ENCODE data around the gene RELA.

The RELA gene

DNA sequence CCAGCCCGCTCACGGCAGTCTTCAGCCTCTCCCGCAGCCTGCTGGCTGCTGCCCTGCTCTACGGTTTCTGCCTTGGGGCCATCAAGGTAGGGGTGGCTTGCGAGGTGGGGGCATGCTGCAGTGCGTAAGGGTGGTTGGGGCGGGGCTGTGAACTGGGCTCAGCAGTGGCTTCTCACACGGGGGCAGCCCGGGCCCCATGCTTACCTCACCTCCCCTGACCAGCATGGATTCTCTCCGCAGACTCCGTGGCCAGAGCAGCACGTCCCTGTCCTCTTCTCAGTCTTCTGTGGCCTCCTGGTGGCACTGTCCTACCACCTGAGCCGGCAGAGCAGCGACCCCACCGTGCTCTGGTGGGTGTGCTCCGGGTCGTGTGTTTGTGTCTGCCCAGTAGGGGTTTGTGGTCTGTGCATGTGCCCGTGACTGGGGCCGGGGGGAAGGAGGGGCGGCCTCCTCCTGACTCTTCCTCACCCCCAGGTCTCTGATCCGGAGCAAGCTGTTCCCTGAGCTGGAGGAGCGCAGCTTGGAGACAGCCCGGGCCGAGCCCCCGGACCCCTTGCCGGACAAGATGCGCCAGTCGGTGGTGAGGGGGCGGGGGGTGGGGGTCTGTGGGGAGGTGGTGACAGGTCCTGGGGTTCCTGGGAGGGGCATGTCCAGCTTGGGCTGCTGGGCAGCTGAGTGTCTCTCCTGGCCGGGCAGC is 37.6 kb downstream of the RELA start:
- Histone ChIP-seq H3K9ac (ENCODE audit: insufficient read length, low read depth) (no peak overlapping the region), H3K36me3 (ENCODE audit: insufficient read depth, insufficient read length, low read length) (peaks cover 96% of the 10 kb centered on the region)

DNA sequence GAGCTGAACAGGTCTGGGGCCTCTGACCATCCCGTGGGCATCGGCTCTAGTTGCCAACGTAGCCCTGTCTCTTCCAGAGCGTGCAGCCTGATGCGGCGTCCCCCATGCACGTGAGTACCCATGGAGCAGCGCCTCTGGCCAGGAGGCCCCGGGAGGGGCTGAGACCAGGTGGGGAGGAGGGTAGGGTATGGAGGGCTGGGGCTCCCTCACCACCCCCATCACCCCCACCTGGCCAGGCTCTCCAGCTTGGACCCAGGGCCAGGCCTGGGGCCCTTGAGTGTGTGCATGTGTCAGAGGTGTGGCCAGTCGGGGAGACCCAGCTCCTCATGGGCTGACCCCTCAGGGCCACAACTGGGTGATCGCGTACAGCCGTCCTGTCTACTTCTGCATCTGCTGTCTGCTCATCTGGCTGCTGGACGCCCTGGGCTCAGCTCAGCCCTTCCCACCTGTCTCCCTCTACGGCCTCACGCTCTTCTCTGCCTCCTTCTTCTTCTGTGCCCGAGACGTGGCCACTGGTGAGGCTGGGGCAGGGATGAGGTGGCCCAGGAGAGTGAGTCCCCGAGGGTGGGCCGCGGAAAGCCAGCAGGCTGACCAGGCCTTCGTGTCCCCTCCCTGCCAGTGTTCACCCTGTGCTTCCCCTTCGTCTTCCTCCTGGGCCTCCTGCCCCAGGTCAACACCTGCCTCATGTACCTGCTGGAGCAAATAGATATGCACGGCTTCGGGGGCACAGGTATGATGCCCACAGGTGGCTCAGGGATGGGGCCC is 38.7 kb downstream of the RELA start:
- no peak for DNase-seq (ENCODE audit: low read depth, low spot score)
- Histone ChIP-seq H3K4me3 (ENCODE audit: insufficient read length, low read depth) (no peak overlapping the region), H3K9me3 (ENCODE audit: insufficient read depth, low read length) (no peaks in the 10 kb centered on the region), H3K4me1 (ENCODE audit: insufficient read depth, insufficient read length) (peaks cover 12% of the 10 kb centered on the region), H3K36me3 (ENCODE audit: insufficient read depth, insufficient read length, low read length) (peaks cover 96% of the 10 kb centered on the region), H3K9ac (ENCODE audit: insufficient read length, low read depth) (peak overlapping the region; percentile 38), H3K27me3 (ENCODE audit: insufficient read depth, insufficient read length) (no peaks in the 10 kb centered on the region)
- TF ChIP-seq YY1 (IDR thresholded peaks at IDR 0.05; ENCODE audit: insufficient read depth, insufficient read length) (no peak), SUZ12 (IDR thresholded peaks at IDR 0.05; ENCODE audit: extremely low read depth, insufficient read depth, insufficient read length) (no peak), ZNF274 (IDR thresholded peaks at IDR 0.05; ENCODE audit: low read depth, low read length) (no peak)

More for the DNA sequence above, 37.6 kb downstream of the RELA start:
- Histone ChIP-seq H3K9me3 (ENCODE audit: insufficient read depth, low read length) (no peaks in the 10 kb centered on the region), H3K4me1 (ENCODE audit: insufficient read depth, insufficient read length) (peaks cover 10% of the 10 kb centered on the region), H3K4me3 (ENCODE audit: insufficient read length, low read depth) (no peak overlapping the region), H3K27me3 (ENCODE audit: insufficient read depth, insufficient read length) (no peaks in the 10 kb centered on the region)
- no peak for DNase-seq (ENCODE audit: low read depth, low spot score)
- TF ChIP-seq ZNF274 (IDR thresholded peaks at IDR 0.05; ENCODE audit: low read depth, low read length): no peak
- no peak for TF ChIP-seq YY1 (IDR thresholded peaks at IDR 0.05; ENCODE audit: insufficient read depth, insufficient read length)
- TF ChIP-seq SUZ12 (IDR thresholded peaks at IDR 0.05; ENCODE audit: extremely low read depth, insufficient read depth, insufficient read length): no peak

DNA sequence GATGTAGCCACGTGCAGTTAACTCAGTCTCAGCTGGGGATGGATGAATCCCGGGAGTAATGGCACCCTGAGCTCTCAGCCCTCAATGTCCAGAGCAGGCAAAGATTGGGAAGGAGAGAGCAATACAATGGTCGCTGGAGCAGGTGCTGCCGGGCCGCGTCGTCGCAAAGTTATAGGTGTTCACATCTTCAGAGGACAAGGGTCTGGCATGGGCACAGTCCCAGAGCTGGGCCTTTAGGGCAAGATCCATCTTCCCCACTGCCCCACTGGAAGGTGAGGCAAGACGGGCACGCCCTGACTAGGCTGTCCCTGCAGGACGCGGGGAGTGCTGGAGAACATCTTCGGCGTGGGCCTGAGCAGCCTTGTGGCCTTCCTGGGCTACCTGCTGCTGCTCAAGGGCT is 39.5 kb downstream of the RELA start:
- TF ChIP-seq ZNF274 (IDR thresholded peaks at IDR 0.05; ENCODE audit: low read depth, low read length): no peak
- TF ChIP-seq YY1 (IDR thresholded peaks at IDR 0.05; ENCODE audit: insufficient read depth, insufficient read length): no peak
- no peak for TF ChIP-seq SUZ12 (IDR thresholded peaks at IDR 0.05; ENCODE audit: extremely low read depth, insufficient read depth, insufficient read length)
- Histone ChIP-seq H3K36me3 (ENCODE audit: insufficient read depth, insufficient read length, low read length) (peaks cover 97% of the 10 kb centered on the region), H3K4me3 (ENCODE audit: insufficient read length, low read depth) (no peak overlapping the region), H3K4me1 (ENCODE audit: insufficient read depth, insufficient read length) (peaks cover 12% of the 10 kb centered on the region), H3K27me3 (ENCODE audit: insufficient read depth, insufficient read length) (no peaks in the 10 kb centered on the region), H3K9me3 (ENCODE audit: insufficient read depth, low read length) (no peaks in the 10 kb centered on the region), H3K9ac (ENCODE audit: insufficient read length, low read depth) (no peak overlapping the region)
- DNase-seq (ENCODE audit: low read depth, low spot score): no peak

DNA sequence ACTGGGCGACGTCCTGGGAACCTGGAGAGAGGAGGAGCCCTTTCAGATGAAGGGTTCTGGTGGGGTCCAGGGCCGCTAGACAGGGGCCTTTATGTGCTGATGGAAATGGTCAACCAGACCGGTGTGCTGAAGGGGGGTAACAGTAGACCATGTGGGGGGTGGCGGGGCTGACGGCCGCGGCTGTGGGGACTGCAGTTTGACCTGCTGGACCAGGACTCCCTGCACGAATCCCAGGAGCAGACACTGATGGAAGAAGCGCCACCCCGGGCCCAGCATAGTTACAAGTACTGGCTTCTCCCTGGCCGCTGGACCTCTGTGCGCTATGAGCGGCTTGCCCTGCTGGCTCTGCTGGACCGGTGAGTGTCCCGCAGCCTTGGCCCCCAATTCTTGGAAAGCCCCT is 40.7 kb downstream of the RELA start:
- no peak for DNase-seq (ENCODE audit: low read depth, low spot score)
- Histone ChIP-seq H3K27me3 (ENCODE audit: insufficient read depth, insufficient read length) (no peaks in the 10 kb centered on the region), H3K9ac (ENCODE audit: insufficient read length, low read depth) (no peak overlapping the region), H3K4me3 (ENCODE audit: insufficient read length, low read depth) (no peak overlapping the region), H3K9me3 (ENCODE audit: insufficient read depth, low read length) (no peaks in the 10 kb centered on the region), H3K36me3 (ENCODE audit: insufficient read depth, insufficient read length, low read length) (peaks cover 97% of the 10 kb centered on the region), H3K4me1 (ENCODE audit: insufficient read depth, insufficient read length) (peaks cover 18% of the 10 kb centered on the region)
- no peak for TF ChIP-seq SUZ12 (IDR thresholded peaks at IDR 0.05; ENCODE audit: extremely low read depth, insufficient read depth, insufficient read length)
- TF ChIP-seq YY1 (IDR thresholded peaks at IDR 0.05; ENCODE audit: insufficient read depth, insufficient read length): no peak
- no peak for TF ChIP-seq ZNF274 (IDR thresholded peaks at IDR 0.05; ENCODE audit: low read depth, low read length)

DNA sequence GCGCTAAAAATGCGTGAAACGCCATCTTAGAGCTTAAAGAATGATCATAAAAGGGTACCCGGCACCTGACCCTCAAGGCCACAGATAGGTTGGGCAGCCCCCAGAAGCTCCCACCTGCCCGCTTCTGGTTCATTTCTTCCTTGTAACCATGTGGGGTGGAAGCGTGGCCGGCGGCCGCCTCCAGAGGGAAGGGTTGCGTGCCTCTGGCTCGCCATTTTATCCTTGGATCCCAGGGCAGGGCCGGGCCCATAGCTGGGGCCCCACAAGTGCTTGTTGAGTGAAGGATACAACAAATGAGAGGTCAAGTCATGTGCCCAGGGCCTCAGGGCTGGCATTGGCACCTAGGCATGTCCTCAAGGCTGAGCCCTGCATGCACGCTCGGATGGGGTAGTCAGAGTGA is 41.3 kb downstream of the RELA start:
- no peaks in the 10 kb centered on the region for H3K27me3 ChIP-seq (ENCODE audit: insufficient read depth, insufficient read length)
- peaks cover 96% of the 10 kb centered on the region for H3K36me3 ChIP-seq (ENCODE audit: insufficient read depth, insufficient read length, low read length)
- H3K9me3 ChIP-seq (ENCODE audit: insufficient read depth, low read length): no peaks in the 10 kb centered on the region
- DNase-seq (ENCODE audit: low read depth, low spot score): no peak
- no peak for TF ChIP-seq SUZ12 (IDR thresholded peaks at IDR 0.05; ENCODE audit: extremely low read depth, insufficient read depth, insufficient read length)
- no peak for TF ChIP-seq ZNF274 (IDR thresholded peaks at IDR 0.05; ENCODE audit: low read depth, low read length)
- no peak for TF ChIP-seq YY1 (IDR thresholded peaks at IDR 0.05; ENCODE audit: insufficient read depth, insufficient read length)
- peaks cover 21% of the 10 kb centered on the region for H3K4me1 ChIP-seq (ENCODE audit: insufficient read depth, insufficient read length)
- no peak overlapping the region for H3K9ac ChIP-seq (ENCODE audit: insufficient read length, low read depth)
- no peak overlapping the region for H3K4me3 ChIP-seq (ENCODE audit: insufficient read length, low read depth)

DNA sequence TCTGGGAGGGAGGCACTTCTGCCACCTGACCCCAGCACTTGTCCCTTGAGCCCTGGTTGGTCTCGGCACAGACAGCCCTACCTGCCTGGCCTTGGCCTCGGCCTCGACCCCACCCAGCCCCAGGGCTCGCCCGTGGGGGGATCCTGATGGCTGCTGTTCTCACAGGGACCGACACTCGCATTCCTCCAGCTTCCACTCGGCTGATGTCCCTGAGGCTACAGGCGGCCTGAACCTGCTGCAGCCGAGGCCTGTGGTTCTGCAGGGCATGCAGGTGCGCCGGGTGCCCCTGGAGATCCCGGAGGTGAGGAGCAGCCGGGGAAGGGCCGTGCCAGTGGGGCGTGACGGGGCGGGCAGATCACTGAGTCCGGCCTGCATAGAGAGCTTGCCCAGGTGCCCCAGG is 42.0 kb downstream of the RELA start:
- DNase-seq (ENCODE audit: low read depth, low spot score): no peak
- TF ChIP-seq SUZ12 (IDR thresholded peaks at IDR 0.05; ENCODE audit: extremely low read depth, insufficient read depth, insufficient read length) (no peak), YY1 (IDR thresholded peaks at IDR 0.05; ENCODE audit: insufficient read depth, insufficient read length) (no peak), ZNF274 (IDR thresholded peaks at IDR 0.05; ENCODE audit: low read depth, low read length) (no peak)
- Histone ChIP-seq H3K4me1 (ENCODE audit: insufficient read depth, insufficient read length) (peaks cover 21% of the 10 kb centered on the region), H3K36me3 (ENCODE audit: insufficient read depth, insufficient read length, low read length) (peaks cover 91% of the 10 kb centered on the region), H3K9ac (ENCODE audit: insufficient read length, low read depth) (no peak overlapping the region), H3K27me3 (ENCODE audit: insufficient read depth, insufficient read length) (no peaks in the 10 kb centered on the region), H3K4me3 (ENCODE audit: insufficient read length, low read depth) (no peak overlapping the region), H3K9me3 (ENCODE audit: insufficient read depth, low read length) (no peaks in the 10 kb centered on the region)

DNA sequence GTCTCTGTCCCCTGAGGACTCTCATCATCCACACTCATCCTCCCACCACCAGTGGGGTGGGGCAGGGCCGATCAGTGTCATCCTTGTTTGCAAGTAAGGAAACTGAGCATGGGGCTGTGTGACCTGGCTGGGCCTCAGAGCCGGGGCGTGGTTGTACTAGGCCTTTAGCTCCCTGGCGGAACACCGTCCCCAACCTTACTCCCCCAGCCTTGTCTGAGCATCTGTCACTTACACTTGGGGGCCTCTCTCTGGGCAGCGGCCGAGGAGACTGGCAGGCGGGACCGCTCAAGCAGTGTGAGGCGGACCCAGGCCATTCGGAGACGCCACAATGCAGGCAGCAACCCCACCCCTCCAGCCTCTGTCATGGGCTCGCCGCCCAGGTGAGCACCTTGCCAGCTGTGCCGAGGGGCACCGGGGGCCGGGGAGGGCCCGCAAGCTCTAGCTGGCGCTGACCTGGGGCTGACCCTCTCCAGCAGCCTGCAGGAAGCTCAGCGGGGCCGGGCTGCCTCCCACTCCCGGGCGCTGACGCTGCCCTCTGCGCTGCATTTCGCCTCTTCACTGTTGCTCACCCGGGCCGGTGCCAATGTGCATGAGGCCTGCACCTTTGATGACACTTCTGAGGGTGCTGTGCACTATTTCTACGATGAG is 43.3 kb downstream of the RELA start:
- no peaks in the 10 kb centered on the region for H3K9me3 ChIP-seq (ENCODE audit: insufficient read depth, low read length)
- peak overlapping the region; percentile 56 for H3K9ac ChIP-seq (ENCODE audit: insufficient read length, low read depth)
- peaks cover 79% of the 10 kb centered on the region for H3K36me3 ChIP-seq (ENCODE audit: insufficient read depth, insufficient read length, low read length)
- H3K4me1 ChIP-seq (ENCODE audit: insufficient read depth, insufficient read length): peaks cover 20% of the 10 kb centered on the region
- H3K4me3 ChIP-seq (ENCODE audit: insufficient read length, low read depth): no peak overlapping the region
- H3K27me3 ChIP-seq (ENCODE audit: insufficient read depth, insufficient read length): no peaks in the 10 kb centered on the region
- DNase-seq (ENCODE audit: low read depth, low spot score): no peak
- no peak for TF ChIP-seq SUZ12 (IDR thresholded peaks at IDR 0.05; ENCODE audit: extremely low read depth, insufficient read depth, insufficient read length)
- no peak for TF ChIP-seq YY1 (IDR thresholded peaks at IDR 0.05; ENCODE audit: insufficient read depth, insufficient read length)
- TF ChIP-seq ZNF274 (IDR thresholded peaks at IDR 0.05; ENCODE audit: low read depth, low read length): no peak
